GM18909 (cell line): ENCODE data around the gene ZNF584.
"Not testable (repeated sequence)": the region's sequence is repeated elsewhere in the genome, so short reads cannot be mapped to it uniquely, and the experiment has no call there.

Experiments
- ATAC-seq: cut with Tn5 transposase; IDR thresholded peaks from one replicate; pipeline ENCODE4 v1.9.1; 2021; ENCODE audit warnings: mild to moderate bottlenecking; ENCODE audit not compliant: unreplicated experiment, poor library complexity

Gene ZNF584

GRCh38 chr19:58400916-58401839 lies 7.3 kb upstream of the ZNF584 start:
- peak; percentile 98 for ATAC-seq

GRCh38 chr19:58401840-58402421 lies 6.5 kb upstream of the ZNF584 start:
- no peak for ATAC-seq

GRCh38 chr19:58403920-58404478 lies 4.5 kb upstream of the ZNF584 start:
- ATAC-seq = not testable (repeated sequence)

GRCh38 chr19:58406818-58407657 lies 1.4 kb upstream of the ZNF584 start:
- no peak for ATAC-seq

- ATAC-seq = peak; percentile 4
Measured at GRCh38 chr19:58407658-58408151, 744 bp upstream of the ZNF584 start.

GRCh38 chr19:58409010-58409790 lies 751 bp downstream of the ZNF584 start:
- ATAC-seq = peak; percentile 17

GRCh38 chr19:58416604-58417003 lies 8.2 kb downstream of the ZNF584 start:
- no peak for ATAC-seq

- no peak for ATAC-seq
Measured at GRCh38 chr19:58417071-58417470, 8.6 kb downstream of the ZNF584 start.

- ATAC-seq = no peak
Measured at GRCh38 chr19:58428617-58429016, 20.2 kb downstream of the ZNF584 start.

- ATAC-seq = no peak
Measured at GRCh38 chr19:58429745-58430144, 21.3 kb downstream of the ZNF584 start.

- ATAC-seq = no peak
Measured at GRCh38 chr19:58434217-58434616, 25.8 kb downstream of the ZNF584 start.

GRCh38 chr19:58439576-58440554 lies 31.4 kb downstream of the ZNF584 start, which contains the start of gene ZNF132:
ZNF132 (minus strand) TSS chr19:58440153; CDS start chr19:58439821, 332 bp downstream.
- ATAC-seq = peak; percentile 96

GRCh38 chr19:58440556-58440955 lies 32.1 kb downstream of the ZNF584 start:
- ATAC-seq = no peak

- not testable (repeated sequence) for ATAC-seq
Measured at GRCh38 chr19:58442986-58443385, 34.5 kb downstream of the ZNF584 start.

GRCh38 chr19:58448860-58449259 lies 40.4 kb downstream of the ZNF584 start:
- ATAC-seq = not testable (repeated sequence)

- not testable (repeated sequence) for ATAC-seq
Measured at GRCh38 chr19:58449980-58450379, 41.5 kb downstream of the ZNF584 start.

GRCh38 chr19:58450856-58451357 lies 42.5 kb downstream of the ZNF584 start:
- ATAC-seq = no peak
